GM19324 (cell line): Measurements from ENCODE around the gene ATP11A.
"Not testable (repeated sequence)": the region's sequence is repeated elsewhere in the genome, so short reads cannot be mapped to it uniquely, and the experiment has no call there.

Experiments used
- ATAC-seq: cut with Tn5 transposase; IDR thresholded peaks from one replicate; pipeline ENCODE4 v1.9.1; 2021; ENCODE audit warnings: mild to moderate bottlenecking, moderate library complexity; ENCODE audit not compliant: unreplicated experiment, low FRiP score

ATP11A gene

DNA sequence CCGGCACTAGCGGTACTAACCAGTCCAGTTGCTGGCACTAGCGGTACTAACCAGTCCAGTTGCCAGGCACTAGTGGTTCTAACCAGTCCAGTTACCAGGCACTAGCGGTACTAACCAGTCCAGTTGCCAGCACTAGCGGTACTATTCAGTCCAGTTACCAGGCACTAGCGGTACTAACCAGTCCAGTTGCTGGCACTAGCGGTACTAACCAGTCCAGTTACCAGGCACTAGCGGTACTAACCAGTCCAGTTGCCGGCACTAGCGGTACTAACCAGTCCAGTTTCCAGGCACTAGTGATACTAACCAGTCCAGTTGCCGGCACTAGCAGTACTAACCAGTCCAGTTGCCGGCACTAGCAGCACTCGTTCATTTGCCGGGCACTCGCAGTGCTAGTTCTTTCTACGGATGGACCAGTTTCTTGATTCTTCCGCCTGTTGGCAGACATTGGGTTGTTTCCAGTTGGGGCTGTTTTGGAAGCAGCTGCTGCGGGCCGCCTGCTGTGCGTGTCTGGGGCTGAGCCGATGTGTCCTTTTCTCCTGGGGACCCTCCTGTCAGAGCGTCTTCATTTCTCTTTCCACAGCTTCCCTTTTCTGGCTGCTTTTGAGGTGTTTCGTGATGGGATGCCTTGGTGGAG lies 155.8 kb downstream of the ATP11A start:
- ATAC-seq: no peak

DNA sequence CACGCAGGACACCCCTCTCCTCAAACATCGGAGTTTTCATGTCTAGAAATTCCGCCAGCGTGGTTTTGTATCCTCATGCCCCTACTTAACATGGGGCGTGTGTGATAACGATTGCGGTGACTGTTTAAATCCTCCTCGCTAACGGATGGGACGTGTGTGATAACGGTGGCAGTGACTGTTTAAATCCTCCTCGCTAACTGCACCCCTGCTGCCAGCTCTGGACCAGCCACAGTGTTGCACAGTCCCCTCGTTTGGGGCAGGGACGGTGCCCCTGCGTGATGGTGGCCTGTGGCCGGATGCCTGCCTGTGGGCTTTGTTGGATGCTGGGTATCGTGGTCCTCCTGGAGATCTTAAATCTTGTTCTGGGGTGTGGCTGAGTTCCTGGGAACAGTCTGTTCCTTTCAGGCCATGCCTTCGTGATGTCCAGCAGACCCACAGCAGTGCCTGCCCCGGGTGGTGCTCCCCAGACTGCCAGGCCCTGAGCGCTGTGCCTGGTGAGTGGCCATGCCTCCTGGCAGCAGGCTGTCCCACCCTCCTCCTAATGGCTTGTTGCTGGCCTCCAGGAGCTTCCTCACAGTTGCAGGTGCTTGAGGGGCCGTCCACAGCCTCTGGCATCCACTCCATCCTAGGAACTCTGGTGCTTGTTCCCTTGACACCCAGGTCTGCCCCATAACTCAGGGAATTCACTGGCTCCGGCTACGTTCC lies 156.7 kb downstream of the ATP11A start:
- no peak for ATAC-seq

GRCh38 chr13:112849500-112849899 lies 159.7 kb downstream of the ATP11A start:
- no peak for ATAC-seq

- no peak for ATAC-seq
Measured at GRCh38 chr13:112850273-112850672, 160.4 kb downstream of the ATP11A start.

DNA sequence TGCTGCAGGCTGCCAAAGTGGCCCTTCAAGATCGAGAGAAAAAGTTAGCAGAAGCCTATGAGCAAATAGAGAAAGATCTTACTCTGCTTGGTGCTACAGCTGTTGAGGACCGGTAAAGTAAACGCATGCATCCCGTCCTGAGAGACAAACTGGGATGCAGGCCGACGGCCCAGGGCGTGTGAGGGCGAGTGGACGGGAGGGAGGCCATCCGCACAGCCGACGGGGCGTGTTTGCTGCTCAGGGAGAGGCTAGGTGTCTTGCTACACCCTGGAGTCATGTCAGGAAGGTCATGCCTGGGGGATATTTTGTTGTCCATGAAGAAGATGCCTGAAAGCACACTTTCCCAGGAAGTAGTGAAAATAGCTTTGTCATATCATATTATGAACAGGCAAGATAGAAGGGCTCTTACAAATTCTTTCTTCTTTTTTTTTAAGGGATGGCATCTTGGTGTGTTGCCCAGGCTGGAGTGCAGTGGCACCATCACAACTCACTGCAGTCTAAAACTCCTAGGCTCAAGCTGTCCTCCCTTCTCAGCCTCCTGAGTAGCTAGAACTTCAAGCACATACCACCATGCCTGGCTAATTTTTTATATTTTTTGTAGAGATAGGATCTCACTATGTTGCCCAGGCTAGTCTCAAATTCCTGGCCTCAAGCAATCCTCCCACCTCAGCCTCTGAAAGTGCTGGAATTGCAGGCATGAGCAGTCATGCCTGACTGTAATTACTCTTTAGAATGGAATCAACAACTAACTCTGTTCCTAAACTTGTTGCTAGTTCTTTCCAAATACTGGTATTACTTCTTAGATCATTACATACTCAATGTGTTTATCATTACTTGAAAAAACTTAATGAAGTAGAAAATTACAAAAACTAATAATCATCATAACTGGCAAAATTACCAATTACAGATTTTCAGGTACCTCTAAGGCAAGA lies 161.5 kb downstream of the ATP11A start:
- ATAC-seq: no peak

- ATAC-seq: no peak
Measured at GRCh38 chr13:112852392-112852791, 162.6 kb downstream of the ATP11A start.

GRCh38 chr13:112852808-112853207 lies 163.0 kb downstream of the ATP11A start:
- ATAC-seq: no peak

DNA sequence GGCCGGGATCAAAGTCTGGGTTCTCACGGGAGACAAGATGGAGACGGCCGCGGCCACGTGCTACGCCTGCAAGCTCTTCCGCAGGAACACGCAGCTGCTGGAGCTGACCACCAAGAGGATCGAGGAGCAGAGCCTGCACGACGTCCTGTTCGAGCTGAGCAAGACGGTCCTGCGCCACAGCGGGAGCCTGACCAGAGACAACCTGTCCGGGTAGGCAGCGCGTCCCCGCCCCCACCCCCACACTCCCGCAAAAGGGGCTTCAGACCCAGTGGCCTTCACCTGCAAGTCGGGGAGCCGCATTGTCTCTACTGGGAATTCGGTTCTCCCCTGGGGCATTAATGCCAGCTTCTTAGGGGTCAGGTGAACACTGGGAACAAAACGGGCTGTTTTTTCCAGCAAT lies 164.5 kb downstream of the ATP11A start:
- ATAC-seq: no peak

DNA sequence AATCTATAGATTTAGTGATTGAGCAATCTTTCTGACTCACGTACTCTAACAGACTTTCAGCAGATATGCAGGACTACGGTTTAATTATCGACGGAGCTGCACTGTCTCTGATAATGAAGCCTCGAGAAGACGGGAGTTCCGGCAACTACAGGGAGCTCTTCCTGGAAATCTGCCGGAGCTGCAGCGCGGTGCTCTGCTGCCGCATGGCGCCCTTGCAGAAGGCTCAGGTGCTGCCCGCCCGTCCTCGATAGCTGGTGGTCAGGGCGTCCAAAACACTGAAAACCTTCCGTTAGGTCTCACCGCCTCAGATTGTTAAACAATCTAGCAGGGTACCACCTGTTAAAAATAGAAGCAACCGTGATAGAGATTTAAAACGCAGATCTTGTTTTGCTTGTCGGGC lies 166.0 kb downstream of the ATP11A start:
- ATAC-seq: no peak

GRCh38 chr13:112857914-112858490 lies 168.2 kb downstream of the ATP11A start:
- ATAC-seq: no peak

DNA sequence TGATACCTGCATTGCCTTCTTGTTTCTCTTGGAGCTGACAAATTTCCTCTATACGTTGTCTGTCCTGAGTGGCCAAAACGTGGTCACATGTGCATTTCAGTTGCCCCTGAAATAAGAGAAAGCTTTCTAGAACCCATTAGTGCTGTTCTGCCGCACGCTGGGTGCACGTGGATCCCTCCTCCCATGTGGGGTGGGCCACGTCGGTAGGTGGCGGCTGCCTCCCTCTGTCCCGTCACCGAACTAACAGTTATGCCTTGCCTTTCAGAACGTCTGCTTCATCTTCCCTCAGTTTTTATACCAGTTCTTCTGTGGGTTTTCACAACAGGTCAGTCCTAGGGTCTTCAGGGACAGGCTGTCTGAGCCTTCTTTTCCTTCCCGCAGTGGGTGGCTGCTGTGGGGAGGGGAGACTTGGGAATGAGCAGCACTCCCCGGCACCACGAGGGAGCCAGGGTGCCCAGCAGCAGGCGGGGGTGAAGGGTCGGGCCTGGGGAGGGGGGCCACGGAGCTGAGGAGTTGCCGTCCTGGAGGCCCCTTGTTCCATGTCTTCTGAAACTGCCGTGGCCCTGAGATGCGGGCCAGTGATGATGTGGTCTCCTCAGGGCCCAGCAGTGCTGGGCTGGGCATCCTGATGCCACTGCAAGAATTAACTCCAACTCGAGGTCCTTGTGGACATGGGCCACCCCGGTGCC lies 169.4 kb downstream of the ATP11A start:
- ATAC-seq: no peak

- peak; percentile 93 for ATAC-seq
Measured at GRCh38 chr13:112859817-112860190, 170.0 kb downstream of the ATP11A start.

DNA sequence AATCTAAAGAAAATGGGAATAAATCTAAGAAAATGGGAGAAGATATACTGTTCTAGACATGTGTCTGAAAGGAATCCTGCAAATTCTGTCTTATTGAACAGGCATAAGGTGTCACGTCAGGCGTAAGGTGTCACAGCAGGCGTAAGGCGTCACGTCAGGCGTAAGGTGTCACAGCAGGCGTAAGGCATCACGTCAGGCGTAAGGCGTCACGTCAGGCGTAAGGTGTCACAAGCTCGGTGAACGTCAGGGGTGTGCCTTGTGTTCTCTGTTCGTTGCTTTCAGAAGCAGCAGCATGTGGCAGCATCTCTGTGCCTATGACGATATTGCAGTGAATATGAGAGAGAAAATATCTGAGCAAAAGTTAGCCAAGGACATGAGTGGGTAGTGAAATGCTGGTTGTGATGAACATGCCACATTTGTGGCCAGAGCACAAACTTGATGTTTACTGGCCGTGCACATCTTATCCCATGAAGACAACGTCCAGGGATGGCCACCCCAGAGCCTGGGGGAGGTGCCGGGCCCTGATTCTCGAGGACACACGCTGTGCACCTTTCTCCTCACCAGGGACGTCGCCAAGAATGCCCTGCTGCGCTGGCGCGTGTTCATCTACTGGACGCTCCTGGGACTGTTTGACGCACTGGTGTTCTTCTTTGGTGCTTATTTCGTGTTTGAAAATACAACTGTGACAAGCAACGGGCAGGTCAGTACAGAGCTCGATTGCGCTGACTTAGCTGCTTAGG lies 172.2 kb downstream of the ATP11A start:
- ATAC-seq: no peak

DNA sequence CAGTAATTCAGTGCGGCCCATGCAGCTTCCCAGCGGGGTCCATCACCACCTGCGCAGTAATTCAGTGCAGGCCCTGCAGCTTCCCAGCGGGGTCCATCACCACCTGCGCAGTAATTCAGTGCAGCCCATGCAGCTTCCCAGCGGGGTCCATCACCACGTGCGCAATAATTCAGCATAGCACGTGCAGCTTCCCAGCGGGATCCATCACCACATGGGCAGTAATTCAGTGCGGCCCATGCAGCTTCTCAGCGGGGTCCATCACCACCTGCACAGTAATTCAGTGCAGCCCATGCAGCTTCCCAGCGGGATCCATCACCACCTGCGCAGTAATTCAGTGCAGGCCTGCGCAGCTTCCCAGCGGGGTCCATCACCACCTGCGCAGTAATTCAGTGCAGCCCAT lies 173.5 kb downstream of the ATP11A start:
- not testable (repeated sequence) for ATAC-seq

GRCh38 chr13:112865478-112865877 lies 175.6 kb downstream of the ATP11A start:
- ATAC-seq: not testable (repeated sequence)

- ATAC-seq: no peak
Measured at GRCh38 chr13:112867301-112867711, 177.5 kb downstream of the ATP11A start.

GRCh38 chr13:112868308-112868707 lies 178.5 kb downstream of the ATP11A start:
- ATAC-seq: no peak

GRCh38 chr13:112869202-112870050 lies 179.6 kb downstream of the ATP11A start:
- ATAC-seq: no peak

- ATAC-seq: no peak
Measured at GRCh38 chr13:112870051-112870331, 180.2 kb downstream of the ATP11A start.
